ENCODE data around the gene MAEL. TPM values are rescaled to one million over a fixed set of nuclear protein-coding genes. Genes with fewer than 3 reads are reported as not detected.

MAEL gene
- total and polyA plus RNA-seq, 2 experiments from 2014 or later: 0.76 to 0.95 TPM

GRCh38 chr1:166952002-166952746 lies 36.9 kb upstream of the MAEL start (continued):
- TF ChIP-seq REST (IDR thresholded peaks at IDR 0.05; ENCODE audit: unreplicated experiment): no peak
- no peak for TF ChIP-seq ZNF331 (CRISPR knock-in tag; IDR thresholded peaks at IDR 0.05; ENCODE audit: low read depth)
- TF ChIP-seq POLR2AphosphoS5 (IDR thresholded peaks at IDR 0.05; ENCODE audit: low read depth): no peak
- no peak for TF ChIP-seq ZNF114 (CRISPR knock-in tag; IDR thresholded peaks at IDR 0.05)

GRCh38 chr1:166953491-166953890 lies 35.6 kb upstream of the MAEL start:
- no peak overlapping the region for H3K4me3 Mint-ChIP-seq
- no peaks in the 10 kb centered on the region for H3K36me3 ChIP-seq (ENCODE audit: insufficient read depth)
- TF ChIP-seq CTCF (conservative IDR thresholded peaks at IDR 0.05; ENCODE audit: low read depth in 2 of 2) (no peak), ZNF462 (CRISPR knock-in tag; IDR thresholded peaks at IDR 0.05) (no peak), REST (IDR thresholded peaks at IDR 0.05; ENCODE audit: unreplicated experiment) (no peak), ETS1 (IDR thresholded peaks at IDR 0.05) (no peak), ZNF114 (CRISPR knock-in tag; IDR thresholded peaks at IDR 0.05) (no peak)

More at GRCh38 chr1:166953491-166953890, 35.6 kb upstream of the MAEL start:
- no peak overlapping the region for H3K27ac Mint-ChIP-seq
- H3K36me3 Mint-ChIP-seq (ENCODE audit: low read depth): no peaks in the 10 kb centered on the region
- ATAC-seq (no peak), DNase-seq (ENCODE audit: low spot score) (no peak)
- Histone ChIP-seq H3K9me2 (ENCODE audit: insufficient read depth) (peaks cover 9% of the 10 kb centered on the region), H3K4me1 (ENCODE audit: insufficient read depth) (peaks cover 27% of the 10 kb centered on the region), H3K27ac (ENCODE audit: low read depth) (no peak overlapping the region), H3F3A (replicated peaks; ENCODE audit: low read depth) (no peaks in the 10 kb centered on the region), H3K4me3 (no peak overlapping the region), H3K27me3 (ENCODE audit: insufficient read depth) (peaks cover 10% of the 10 kb centered on the region), H2AFZ (no peak overlapping the region), H3K79me2 (replicated peaks; ENCODE audit: insufficient read depth) (no peaks in the 10 kb centered on the region), H3K4me2 (no peak overlapping the region), H4K20me1 (replicated peaks; ENCODE audit: insufficient read depth) (no peaks in the 10 kb centered on the region)
- H3K9me3 Mint-ChIP-seq: no peaks in the 10 kb centered on the region
- peaks cover 6% of the 10 kb centered on the region for H3K27me3 Mint-ChIP-seq (ENCODE audit: insufficient read depth, low read depth, poor library complexity)
- H3K4me1 Mint-ChIP-seq: peaks cover 32% of the 10 kb centered on the region
